ENCODE measurements around the gene HAUS6.
"Not testable (repeated sequence)": the region's sequence is repeated elsewhere in the genome, so short reads cannot be mapped to it uniquely, and the experiment has no call there.

HAUS6 gene

DNA sequence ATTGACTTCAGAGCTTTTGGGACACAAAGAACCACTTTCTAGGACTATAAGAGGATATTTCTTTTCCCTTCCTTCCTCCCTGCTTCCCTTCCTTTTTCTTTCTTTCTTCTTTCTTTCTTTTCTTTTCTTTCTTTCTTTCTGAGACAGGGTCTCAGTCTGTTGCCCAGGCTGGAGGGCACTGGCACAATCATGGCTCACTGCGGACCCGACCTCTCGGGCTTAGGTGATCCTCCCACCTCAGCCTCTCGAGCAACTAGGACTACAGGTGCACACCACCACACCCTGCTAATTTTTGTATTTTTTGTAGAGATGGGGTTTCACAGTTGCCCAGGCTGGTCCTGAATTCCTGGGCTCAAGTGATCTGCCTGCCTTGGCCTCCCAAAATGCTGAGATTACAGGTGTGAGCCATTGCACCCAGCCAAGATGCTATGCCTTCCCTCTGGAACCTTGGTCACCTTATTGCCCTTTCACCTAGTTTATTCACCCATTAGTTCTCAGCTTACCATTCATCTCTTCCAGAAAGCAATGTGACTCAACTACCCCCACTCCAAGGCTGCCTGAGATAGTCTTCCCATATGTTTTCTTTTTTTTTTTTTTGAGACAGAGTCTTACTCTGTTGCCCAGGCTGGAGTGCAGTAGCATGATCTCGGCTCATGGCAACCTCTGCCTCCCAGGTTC is 14.5 kb upstream of the HAUS6 start:
- no peak overlapping the region for H3K4me3 ChIP-seq (ENCODE audit: low read depth, low read length)
- TF ChIP-seq, protein P1, sequence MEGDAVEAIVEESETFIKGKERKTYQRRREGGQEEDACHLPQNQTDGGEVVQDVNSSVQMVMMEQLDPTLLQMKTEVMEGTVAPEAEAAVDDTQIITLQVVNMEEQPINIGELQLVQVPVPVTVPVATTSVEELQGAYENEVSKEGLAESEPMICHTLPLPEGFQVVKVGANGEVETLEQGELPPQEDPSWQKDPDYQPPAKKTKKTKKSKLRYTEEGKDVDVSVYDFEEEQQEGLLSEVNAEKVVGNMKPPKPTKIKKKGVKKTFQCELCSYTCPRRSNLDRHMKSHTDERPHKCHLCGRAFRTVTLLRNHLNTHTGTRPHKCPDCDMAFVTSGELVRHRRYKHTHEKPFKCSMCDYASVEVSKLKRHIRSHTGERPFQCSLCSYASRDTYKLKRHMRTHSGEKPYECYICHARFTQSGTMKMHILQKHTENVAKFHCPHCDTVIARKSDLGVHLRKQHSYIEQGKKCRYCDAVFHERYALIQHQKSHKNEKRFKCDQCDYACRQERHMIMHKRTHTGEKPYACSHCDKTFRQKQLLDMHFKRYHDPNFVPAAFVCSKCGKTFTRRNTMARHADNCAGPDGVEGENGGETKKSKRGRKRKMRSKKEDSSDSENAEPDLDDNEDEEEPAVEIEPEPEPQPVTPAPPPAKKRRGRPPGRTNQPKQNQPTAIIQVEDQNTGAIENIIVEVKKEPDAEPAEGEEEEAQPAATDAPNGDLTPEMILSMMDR (conservative IDR thresholded peaks at IDR 0.05; ENCODE audit: low read depth, low read length): no peak
- no peak for DNase-seq (ENCODE audit: low read depth)

- DNase-seq (ENCODE audit: low read depth): peak; percentile 57
- no peak overlapping the region for H3K4me3 ChIP-seq (ENCODE audit: low read depth, low read length)
- TF ChIP-seq, protein P1 (conservative IDR thresholded peaks at IDR 0.05; ENCODE audit: low read depth, low read length): no peak
Measured at GRCh38 chr9:19116107-19116790, 13.5 kb upstream of the HAUS6 start.

DNA sequence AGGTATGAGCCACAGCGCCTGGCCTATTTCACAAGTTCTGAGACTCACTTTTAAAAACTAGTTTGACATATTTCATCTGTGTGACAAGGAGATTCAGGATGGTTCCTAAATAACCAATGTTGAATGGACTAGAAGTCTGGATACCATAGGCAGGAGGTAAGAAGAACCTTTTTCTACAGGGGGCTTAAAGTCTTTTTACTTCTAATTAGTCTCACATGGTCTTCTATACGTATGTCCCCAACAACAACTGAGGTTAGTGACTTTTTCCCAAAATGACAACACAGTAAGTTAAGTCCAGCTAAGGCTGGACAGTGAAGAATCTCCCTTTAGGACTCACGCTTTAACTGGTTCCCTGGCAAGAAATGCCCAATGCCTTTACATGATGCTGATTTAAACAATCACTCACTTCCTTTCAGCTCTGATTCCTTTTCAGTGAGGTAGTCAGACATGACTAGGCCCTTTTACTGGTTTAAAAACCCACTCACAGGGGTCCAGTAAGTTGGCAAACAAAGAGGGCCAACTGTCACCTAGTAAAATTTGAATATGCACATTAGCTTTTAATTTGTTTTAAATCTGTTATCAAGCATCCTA is 12.1 kb upstream of the HAUS6 start:
- TF ChIP-seq, protein P1 (conservative IDR thresholded peaks at IDR 0.05; ENCODE audit: low read depth, low read length): no peak
- DNase-seq (ENCODE audit: low read depth): no peak
- no peak overlapping the region for H3K4me3 ChIP-seq (ENCODE audit: low read depth, low read length)

DNA sequence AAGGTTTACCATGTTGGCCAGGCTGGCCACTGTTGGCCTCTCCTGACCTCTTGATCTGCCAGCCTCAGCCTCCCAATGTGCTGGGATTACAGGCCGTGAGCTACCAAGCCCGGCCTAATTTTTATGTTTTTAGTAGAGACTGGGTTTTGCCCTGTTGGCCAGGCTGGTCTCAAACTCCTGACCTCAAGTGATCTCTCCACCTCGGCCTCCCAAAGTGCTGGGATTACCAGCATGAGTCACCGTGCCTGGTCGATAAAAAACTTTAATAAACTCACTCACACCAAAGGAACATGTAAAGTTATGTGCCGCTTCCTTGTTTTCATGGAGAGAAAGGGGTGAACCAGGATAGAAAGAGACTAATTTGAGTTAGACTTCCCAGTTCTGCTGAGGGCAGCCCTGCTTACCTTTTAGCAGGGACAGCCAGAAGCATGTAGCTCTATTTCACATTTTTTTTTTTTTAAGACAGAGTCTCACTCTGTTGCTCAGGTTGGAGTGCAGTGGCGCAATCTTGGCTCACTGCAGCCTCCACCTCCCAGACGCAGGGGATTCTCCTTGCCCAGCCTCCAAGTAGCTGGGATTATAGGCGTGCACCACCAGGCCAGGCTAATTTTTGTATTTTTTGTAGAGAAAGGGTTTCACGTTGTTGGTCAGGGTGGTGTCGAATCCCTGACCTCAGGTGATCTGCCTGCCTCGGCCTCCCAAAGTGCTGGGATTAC is 11.4 kb upstream of the HAUS6 start:
- DNase-seq (ENCODE audit: low read depth): no peak
- H3K4me3 ChIP-seq (ENCODE audit: low read depth, low read length): no peak overlapping the region
- TF ChIP-seq, protein P1 (conservative IDR thresholded peaks at IDR 0.05; ENCODE audit: low read depth, low read length): no peak

DNA sequence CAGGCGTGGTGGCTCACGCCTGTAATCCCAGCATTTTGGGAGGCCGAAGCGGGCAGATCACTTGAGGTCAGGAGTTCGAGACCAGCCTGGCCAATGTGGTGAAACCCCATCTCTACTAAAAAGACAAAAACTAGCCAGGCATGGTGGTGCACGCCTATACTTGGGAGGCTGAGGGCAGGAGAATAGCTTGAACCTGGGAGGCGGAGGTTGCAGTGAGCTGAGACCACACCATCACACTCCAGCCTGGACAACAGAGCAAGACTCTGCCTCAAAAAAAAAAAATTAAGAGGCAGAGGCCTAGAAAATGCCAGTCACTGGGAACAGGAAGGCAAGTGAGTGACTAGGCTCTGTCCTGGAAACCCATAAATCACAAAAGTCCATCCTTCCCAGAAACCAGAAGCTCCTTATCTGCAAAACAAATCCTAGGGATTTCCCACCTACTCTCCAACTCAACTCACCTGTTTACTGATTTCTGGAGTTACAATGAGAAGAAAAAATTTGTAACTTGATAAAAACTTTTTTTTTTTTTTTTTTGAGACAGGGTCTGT is 10.4 kb upstream of the HAUS6 start:
- not testable (repeated sequence) for DNase-seq (ENCODE audit: low read depth); H3K4me3 ChIP-seq (ENCODE audit: low read depth, low read length)

DNA sequence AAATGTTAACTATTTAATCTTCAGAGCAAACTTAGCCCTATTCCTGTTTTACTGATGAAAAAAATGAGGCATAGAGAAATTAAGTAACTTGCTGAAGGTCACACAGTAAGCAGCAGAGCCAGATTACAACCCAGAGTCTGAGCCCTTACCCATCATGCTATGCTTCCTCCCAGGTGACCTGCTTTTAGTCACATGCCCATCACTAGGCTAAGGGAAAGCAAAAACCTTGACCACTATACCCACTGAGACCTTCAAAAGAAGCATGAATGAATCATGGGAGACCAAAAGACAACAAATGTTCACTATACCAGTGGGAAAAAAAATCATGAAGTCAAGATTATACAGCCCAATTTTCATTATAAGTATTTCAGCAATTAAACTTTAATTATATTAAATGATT is 5.3 kb upstream of the HAUS6 start:
- no peak overlapping the region for H3K4me3 ChIP-seq (ENCODE audit: low read depth, low read length)
- no peak for DNase-seq (ENCODE audit: low read depth)
- TF ChIP-seq, protein P1 (conservative IDR thresholded peaks at IDR 0.05; ENCODE audit: low read depth, low read length): no peak

All from choroid plexus epithelial cell (primary cell).